ENCODE data around the gene CENPL.
"Not testable (repeated sequence)": the region's sequence is repeated elsewhere in the genome, so short reads cannot be mapped to it uniquely, and the experiment has no call there.

CENPL gene

DNA sequence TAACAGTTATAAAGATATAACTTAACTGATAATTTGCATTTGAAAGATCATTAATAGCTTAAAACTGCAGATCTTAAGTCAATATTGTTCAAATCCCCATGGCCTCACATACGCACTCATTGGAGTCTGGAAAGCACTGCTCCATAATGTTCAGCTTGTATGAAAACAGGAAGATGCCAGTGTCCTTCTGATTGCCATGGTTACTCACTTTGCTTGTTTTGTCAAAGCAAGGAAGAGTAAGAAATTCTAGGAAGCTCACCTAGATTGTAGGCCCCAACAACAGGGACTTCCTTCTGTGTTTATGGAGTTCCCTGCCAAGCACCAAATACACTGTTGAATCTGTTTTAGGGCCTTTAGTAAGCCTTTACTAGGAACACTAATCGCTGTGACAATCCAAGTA lies 32.2 kb upstream of the CENPL start:
- no peak for DNase-seq

DNA sequence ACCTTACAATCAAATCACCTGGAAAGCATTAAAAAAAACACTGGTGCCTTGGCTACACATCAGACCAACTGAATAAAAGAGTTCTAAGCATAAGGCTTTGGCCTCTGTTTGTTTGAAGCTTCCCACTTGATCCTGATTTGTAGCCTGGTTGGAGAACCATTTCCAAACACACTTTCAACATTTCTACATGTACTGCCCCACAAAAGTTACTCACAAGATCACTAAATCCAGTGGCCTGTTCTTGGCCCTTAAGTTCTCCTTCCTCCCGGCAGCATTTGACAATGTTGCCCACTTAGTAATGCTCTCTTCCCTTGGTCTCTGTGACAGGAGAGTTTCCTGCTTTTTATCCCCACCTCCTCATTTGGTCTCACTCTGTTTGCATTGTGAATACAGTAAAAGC lies 31.3 kb upstream of the CENPL start:
- no peak for DNase-seq

DNA sequence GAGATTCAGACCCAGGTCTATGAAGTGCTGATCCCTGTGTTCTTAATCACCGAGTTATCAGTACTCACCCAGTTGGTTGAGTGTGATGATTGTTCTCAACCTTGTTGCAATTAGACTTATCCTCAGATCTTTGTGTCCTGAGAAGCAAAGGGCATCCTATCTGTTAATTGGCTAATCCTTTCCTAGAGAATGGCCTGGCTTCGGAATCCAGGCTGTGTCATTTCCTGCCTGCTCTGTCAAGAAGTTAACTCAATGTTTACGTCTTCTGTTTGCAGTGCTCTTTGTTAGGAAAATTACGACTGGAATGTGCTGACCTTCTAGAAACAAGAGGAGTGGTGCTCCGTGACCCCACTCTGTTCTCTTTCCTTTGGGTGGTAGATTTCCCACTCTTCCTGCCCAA lies 28.4 kb upstream of the CENPL start:
- no peak for DNase-seq

DNA sequence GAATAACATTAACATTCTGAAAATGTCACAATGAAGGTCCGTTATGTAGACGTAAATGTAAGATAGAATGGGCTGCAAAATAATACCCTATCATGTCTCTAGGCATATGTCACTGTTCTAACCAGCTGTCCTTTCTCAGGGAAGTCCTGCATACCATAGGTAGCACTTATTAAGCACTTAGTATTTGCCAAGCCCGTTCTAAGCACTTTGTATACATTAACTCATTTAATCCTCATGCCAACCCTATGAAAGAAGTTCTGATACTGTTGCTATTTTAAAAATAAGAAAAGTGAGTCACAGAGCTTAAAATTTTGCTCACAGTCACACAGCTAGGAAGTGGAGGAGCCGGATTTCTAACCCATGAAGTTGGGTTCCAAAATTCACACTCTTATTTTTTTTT lies 27.4 kb upstream of the CENPL start:
- no peak for DNase-seq

DNA sequence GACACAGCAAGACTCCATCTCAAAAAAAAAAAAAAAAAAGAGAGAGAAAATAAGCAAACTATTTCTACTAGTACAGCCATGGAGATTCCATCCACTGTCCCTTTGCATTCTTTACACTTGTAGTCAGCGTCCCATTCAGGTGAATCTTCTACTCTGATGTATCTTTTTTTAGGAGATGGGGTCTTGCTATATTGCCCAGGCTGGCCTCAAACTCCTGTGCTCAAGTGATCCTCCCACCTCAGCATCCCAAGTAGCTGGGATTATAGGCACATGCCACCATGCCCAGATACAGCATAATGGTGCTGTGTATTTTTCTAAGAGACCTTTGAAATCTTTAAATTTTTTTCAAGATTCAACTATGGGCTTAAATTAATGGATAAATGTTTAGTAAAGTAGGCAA lies 8.1 kb upstream of the CENPL start:
- DNase-seq, result no peak

DNA sequence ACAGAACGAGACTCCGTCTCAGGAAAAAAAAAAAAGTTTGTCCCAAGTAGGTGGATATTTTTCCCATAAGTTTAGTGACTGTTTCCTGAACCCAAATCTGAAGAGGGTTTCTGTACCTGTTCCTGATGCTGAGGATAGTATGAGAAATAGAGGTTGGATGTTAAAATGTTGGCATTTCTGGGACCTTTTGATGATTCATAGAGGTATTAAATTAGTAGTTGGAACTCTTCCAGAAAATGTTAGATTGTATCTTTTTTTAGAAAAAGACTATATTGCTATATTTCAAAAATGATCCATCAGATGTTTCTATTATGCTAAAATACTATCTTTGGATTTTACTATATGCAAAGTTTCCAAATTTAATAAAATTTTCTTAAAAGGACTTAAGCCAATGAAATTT lies 2.9 kb upstream of the CENPL start:
- no peak for DNase-seq

DNA sequence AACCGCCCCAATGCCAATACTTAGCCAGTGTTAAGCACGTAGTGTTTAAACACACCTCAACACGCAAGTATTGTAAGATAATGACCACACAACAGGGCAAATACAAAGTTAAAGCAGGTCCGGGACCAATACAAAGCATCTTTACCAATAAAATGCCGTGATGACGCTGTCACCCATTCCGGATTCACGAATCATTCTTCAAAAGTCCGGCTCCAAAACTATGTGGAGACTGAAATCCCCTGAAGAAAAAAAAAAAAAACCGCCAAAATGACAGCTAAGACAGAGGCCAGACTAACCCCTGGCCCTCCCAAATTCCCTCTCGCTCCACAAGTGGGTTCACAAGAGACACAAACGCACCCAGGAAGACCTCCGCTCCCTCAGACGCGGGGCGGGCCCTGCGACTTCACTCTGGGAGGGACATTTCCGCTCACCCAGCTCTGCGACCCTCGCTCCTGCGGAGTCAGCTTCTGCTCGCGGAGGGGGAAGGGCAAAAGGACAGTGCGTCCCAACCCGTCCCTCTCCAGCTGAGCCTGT lies 835 bp downstream of the CENPL start:
- no peak for DNase-seq

DNA sequence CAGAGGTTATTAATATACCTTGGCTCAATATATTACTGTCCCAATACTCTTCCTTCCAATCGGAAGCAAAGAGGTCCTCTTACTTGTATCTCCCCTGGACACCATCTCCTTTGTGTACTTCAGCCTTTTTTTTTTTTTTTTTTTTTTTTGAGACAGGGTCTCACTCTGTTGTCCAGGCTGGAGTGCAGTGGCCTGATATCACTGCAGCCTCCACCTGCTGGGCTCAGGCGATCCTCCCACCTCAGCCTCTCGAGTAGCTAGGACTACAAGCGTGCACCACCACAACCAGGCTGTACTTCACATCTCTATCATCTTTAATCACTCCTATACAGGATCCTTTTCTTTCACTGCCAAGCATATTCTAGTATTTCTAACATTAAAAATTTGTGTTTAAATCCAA lies 3.0 kb downstream of the CENPL start:
- DNase-seq, result no peak

DNA sequence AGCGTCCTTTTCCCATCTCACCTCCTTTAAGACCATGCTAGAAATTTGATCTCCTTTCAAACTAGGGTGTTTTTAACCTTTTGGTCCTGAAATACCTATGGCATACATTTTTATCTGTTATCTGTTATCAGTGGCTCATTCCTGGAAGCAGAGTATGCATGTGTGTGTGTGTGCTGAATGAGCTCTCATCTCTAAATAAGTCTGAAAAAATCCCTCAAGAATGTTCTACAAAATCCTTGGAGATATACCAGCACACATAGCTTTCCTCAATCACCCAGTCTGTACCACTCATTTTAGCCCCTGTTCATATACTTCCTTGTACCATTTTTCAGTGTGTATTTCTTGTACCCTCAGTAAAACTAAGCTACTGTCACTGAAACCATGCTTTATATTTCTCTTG lies 6.2 kb downstream of the CENPL start:
- no peak for DNase-seq

DNA sequence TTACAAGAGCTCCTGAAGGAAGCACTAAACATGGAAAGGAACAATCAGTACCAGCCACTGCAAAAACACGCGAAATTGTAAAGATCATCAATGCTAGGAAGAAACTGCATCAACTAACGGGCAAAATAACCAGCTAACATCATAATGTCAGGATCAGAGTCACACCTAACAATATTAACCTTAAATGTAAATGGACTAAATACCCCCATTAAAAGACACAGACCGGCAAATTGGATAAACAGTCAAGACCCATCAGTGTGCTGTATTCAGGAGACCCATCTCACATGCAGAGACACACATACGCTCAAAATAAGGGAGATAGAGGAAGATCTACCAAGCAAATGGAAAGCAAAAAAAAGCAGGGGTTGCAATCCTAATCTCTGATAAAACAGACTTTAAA lies 11.0 kb downstream of the CENPL start:
- DNase-seq, result not testable (repeated sequence)

DNA sequence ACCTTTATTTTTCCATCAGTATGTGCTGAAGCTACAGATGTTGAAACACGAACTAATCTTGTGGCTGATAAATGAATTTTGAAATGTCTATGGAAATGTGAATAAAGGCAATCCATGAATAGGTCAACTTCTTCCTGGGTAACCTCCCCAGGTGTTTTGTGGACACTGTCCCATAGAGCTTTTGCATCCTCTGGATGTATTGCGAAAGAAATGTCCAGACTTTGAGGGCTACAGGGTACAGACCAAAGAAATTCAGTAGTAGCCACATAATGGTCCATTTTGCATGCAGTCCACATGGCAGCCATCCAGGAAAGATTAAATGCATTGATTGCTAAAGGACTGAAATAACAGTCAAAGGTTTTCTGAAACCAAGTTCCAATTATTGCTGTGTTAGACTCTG lies 21.7 kb downstream of the CENPL start:
- no peak for DNase-seq

DNA sequence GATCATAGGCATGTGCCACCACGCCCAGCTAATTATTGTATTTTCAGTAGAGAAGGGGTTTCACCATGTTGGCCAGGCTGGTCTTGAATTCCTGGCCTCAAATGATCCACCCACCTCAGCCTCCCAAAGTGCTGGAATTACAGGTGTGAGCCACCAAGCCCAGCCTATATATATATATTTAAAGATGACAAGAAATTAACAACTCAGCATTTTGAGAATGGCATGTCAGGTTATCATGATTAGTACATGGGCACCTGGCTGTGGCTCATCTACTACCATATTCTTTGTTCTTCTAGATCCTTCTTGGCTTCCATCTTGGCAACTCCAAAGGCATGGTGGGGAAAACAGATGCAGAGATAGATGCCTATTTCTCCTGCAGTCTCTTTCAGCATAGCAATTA lies 24.7 kb downstream of the CENPL start:
- not testable (repeated sequence) for DNase-seq

DNA sequence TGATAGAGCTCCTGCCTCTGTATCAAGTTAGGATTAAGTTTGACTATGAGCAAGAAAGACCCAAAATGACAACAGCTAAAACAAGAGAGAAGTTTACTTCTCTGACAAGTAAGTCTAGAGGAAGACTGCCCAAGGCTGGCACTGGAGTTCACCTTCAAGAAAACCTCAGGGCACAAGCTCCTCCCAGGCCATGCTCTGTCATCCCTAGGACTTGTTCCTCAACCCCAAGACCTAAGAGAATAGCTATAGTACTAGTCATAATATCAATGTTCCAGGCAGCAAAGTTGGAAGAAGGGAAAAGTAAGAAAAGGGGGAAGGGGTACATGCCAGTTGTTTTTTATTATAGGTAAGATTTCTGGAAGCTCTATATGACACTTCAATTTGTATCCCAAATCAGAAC lies 26.6 kb downstream of the CENPL start:
- DNase-seq, result no peak

DNA sequence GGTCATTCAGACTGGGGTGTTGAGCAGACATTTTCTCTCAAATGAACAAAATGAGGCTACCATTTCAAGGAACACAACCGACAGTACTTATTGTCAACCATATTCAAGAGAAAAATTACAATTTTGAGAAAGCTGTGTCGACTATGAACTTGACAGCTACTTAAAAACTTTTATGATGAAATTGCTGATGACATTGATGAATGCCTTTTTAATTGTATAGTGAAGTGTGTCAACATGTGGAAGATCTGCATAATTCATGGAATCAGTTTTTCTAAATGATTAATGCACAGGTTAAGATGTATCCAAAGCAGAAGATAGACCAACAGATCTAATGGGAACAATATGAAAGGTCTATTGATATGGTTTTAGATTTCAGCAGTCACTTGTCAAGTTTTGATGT lies 34.8 kb downstream of the CENPL start:
- no peak for DNase-seq

DNA sequence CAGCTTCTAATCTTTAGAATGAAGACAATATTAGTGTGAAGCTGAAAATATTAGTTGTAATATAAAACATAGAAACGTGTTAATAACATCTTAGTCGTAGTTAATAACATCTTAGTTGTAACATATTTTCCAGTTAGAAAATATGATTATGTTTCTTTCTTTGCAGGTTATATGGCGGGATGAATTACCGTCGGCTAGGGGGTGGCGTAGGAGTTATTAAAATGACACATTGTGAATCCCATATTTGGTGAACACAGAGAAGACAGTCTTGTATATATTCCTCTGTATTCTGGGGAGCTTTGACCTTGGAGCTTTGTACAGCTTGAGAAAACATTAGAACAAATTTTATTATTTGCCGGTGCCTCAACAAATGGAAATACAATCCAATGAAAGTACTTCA lies 39.7 kb downstream of the CENPL start:
- DNase-seq, result no peak

DNA sequence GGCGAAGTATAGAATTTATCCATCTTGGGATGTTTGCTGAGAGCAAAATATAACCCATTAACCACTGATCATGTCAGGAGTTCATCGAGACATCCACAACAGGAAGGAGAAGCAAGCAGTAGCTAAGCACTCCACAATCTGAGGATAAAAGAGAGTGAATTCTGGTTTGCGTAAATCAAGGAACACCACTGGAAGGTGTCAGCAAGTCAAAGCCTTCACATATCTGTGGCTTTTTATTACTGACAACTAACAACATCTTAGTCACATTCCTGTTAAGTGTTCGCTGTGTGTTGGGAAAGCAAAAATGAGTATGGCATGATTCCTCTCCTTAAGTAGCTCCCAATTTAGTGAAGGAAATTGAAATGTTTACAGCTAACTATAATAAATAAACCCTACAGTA lies 44.7 kb downstream of the CENPL start:
- no peak for DNase-seq

DNA sequence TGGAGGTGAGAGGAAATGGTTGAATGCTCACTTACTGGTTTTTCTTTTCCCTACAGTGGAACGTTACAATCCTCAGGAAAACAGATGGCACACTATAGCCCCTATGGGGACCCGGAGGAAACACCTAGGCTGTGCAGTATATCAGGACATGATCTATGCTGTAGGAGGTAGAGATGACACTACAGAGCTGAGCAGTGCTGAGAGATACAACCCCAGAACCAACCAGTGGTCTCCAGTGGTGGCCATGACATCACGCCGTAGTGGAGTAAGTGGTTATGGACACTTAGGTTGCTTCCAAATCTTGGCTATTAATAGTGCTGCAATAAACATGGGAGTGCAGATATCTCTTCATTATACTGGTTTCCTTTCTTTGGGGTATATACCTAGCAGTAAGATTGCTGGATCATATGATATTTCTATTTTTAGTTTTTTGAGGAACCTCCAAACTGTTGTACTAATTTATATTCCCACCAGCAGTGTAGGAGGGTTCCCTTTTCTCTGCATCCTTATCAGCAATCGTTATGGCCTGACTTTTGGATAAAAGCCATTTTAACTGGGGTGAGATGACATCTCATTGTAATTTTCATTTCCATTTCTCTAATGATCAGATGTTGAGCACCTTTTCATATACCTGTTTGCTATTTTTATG lies 49.0 kb downstream of the CENPL start:
- DNase-seq, result no peak

DNA sequence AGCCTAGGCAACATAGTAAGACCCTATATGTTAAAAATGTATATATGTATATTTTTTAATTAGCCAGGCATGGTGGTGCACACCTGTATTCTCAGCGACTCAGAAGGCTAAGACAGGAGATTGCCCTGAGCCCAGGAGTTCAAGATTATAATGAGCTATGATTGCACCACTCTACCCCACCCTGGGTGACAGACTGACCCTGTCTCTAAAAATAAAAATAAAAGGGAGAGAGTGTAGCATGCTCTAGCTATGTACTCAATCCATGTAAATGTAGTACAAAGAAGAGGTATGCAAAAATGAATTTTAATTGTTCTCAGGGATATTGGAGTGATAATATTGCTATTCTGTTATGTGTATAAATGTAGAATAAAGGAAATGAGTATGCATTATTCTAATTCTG lies 53.1 kb downstream of the CENPL start:
- no peak for DNase-seq

DNA sequence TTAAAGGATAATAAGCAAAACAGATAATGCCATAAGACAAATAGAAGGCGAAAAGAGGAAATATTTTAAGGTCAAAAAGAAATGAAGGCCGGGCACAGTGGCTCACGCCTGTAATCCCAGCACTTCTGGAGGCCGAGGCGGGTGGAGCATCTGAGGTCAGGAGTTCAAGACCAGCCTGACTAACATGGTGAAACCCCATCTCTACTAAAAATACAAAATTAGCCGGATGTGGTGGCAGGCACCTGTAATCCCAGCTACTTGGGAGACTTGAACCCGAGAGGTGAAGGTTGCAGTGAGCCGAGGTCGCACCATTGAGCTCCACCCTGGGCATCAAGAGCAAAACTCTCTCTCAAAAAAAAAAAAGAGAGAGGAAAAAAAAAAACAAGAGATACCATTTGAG lies 54.4 kb downstream of the CENPL start:
- not testable (repeated sequence) for DNase-seq

DNA sequence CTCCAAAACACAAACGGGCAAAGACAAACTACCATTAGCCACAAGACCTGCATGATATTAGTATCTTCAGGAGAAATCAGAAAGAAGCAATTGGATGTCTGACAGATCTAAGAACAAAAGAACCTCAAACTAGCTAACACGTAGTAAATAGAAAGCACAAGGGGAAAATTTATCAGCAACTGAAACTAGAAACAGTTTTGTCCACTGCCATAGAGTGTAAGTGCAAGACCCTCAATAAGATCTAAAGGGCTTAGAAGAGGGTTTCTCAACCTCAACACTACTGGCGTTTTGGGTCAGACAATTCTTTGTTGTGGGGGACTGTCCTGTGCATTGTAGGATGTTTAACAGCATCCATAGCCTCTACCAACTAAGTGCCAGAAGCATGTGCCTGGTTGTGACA lies 55.9 kb downstream of the CENPL start:
- no peak for DNase-seq

DNA sequence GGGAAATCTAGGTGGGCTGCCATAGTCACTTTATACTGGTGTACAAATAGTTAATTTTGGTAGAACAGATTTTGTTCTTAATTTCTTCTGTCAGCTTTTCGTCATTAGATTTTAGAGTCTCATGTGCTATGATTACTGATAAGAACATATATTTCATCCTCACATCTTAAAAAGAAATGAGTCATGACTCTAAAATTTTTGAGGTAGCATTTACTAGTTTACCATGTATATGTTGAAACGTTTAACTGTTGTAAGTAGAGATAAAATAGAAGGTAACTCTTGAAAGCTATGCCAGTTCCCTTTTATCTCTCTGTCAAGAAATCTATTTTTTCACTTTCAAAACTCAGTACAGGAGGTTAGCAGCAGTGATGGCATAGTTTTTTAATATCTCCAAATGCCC lies 56.5 kb downstream of the CENPL start:
- DNase-seq, result no peak

DNA sequence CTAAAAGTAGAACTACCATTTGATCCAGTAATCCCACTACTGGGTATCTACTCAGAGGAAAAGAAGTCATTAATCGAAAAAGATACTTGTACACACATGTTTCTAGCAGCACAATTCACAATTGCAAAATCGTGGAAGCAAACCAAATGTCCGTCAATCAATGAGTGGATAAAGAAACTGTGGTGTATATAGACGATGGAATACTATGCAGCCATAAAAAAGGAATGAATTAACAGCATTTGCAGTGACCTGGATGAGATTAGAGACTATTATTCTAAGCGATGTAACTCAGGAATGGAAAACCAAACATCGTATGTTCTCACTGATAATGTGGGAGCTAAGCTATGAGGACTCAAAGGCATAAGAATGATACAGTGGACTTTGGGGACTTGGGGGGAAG lies 60.4 kb downstream of the CENPL start:
- not testable (repeated sequence) for DNase-seq

DNA sequence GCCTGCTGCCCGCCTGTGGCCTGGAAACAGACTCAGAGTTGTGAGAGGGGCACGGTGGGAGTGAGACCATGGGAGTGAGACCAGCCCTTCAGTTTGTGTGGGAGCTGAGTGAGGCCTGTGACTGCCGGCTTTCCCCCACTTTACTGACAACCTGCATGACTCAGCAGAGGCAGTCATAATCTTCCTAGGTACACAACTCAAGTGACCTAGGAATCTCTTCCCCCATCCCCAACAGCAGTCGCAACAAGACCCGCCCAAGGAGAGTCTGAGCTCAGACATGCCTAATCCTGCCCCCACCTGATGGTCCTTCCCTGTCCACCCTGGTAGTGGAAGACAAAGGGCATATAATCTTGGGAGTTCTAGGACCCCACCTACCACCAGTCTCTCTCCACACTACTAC lies 65.7 kb downstream of the CENPL start:
- no peak for DNase-seq

DNA sequence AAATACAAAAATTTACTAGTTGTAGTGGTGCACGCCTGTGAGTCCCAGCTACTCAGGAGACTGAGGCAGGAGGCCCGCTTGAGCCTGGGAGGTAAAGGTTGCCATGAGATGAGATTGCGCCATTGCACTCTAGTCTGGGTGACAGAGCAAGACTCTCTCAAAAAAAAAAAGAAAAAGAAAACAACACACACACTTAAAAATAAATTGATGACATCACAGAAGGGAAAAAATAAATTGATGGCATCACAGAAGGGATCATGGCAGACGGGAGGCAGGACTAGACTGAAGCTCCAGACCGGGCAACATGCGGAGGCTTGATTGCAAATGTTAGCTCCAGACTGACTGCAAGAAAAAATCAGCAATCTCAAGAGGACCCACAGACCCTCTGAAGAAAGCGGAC lies 66.6 kb downstream of the CENPL start:
- DNase-seq, result no peak

DNA sequence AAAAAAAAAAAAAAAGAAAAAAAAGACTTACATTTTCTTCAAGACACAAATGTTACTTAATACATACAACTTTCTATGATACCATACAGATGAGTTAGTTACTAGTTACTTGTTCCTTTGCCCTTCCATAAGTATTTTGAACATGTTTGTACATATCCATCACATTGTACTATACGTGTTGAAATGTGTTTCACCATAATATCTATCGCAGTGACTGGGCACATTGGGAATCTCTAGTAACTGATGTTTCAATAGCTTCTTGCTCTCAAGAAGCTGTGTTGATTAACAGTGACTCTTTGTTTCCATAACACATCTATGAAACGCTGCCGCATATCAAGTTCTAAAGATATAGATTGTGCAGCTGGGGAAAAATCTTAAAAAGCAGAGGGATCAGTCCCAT lies 67.0 kb downstream of the CENPL start:
- no peak for DNase-seq

DNA sequence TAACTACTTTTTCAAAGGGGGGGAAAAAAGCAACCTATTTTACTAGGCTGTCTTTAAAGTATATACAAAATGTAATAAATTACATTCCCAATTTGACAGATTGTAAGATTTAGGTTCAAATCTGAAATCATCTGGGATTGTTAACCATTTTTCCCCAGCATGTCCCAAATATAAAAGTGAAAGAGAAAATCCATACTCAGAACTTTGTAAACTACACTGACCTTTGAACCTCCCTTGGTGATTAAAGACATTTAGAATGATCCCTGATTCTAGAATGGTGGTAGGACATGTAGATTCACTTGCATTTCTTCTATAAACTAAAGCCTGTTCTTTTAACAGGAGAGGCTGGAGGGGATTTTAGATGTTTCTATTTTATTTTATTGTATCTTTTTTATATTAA lies 70.9 kb downstream of the CENPL start:
- no peak for DNase-seq

Measured in NCI-H2029 (cell line).